OCI-LY3 (cell line): ENCODE results near the gene ZDHHC14.

Source experiments
- CTCF ChIP-seq: fragments of 200-600, 300-600 bp; sonication (generic); IDR thresholded peaks from 2 replicates; pipeline ENCODE4 v1.5.1; 2014; ENCODE audit warnings: antibody characterized with exemption, low read length, low read depth
- EZH2phosphoT487 ChIP-seq: fragments of 200-600 bp; shearing (Covaris generic); IDR thresholded peaks from 2 replicates; pipeline ENCODE4 v1.6.1; 2018; ENCODE audit warnings: antibody characterized with exemption, mixed run types, low read depth

GRCh38 chr6:157672726-157673412 lies 291.9 kb downstream of the ZDHHC14 start:
- no peak for TF ChIP-seq CTCF
- no peak for TF ChIP-seq EZH2phosphoT487
